Bronchial epithelial cell (primary cell): Measurements from ENCODE around the gene GPR31. TPM values are rescaled to one million over a fixed set of nuclear protein-coding genes. Genes with fewer than 3 reads are reported as not detected.
"Not testable (repeated sequence)": the region's sequence is repeated elsewhere in the genome, so short reads cannot be mapped to it uniquely, and the experiment has no call there.

Source experiments
- DNase-seq: peaks from one replicate; pipeline ENCODE4 v3.0.0-alpha.2; 2010; ENCODE audit warnings: low read depth
- FAIRE-seq: peaks from 2 replicates; lab custom pipeline; 2011; peaks lifted over from hg19 to GRCh38; lab: Jason Lieb, UNC
- H3K27me3 ChIP-seq: 2 replicates; pipeline ENCODE4 v1.5.1; 2011; ENCODE audit warnings: low read length; ENCODE audit not compliant: control insufficient read depth, insufficient read depth
- H3K36me3 ChIP-seq: 2 replicates; pipeline ENCODE4 v1.5.1; 2011; ENCODE audit warnings: low read length; ENCODE audit not compliant: control insufficient read depth, insufficient read depth
- H3K4me3 ChIP-seq: 2 replicates; pipeline ENCODE4 v1.5.1; 2011; ENCODE audit warnings: mild to moderate bottlenecking, low read depth, low read length, control low read depth
- total RNA-seq: library from RNA; depleted of rRNA; stranded (reverse); fragments of >200 nt; gene quantifications from 2 replicates; pipeline ENCODE4 v1.2.1, GENCODE V29; 2014

Gene GPR31
- total RNA-seq, 1 donor from 2014 or later = not detected

DNA sequence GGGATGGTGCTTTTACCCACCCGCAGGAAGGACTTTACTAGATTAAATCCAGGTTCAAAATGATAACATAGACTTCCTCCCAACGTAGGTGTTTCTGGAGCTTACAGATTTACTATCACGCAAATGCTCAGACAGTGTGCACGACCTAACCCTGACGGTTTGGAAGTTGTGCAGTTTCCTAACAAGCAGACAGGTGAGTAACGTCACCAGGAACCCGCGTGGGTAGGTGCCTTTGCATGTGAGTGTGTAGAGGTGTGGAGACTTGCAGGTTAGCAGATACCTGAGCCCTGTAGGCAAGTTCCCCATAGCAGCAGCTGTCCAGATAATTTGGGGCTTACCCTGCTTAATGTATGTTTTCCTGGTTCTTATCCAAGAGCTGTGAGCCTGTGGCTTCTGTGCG is 29.5 kb upstream of the GPR31 start:
- H3K4me3 ChIP-seq, H3K27me3 ChIP-seq, DNase-seq, H3K36me3 ChIP-seq, FAIRE-seq: not testable (repeated sequence)

DNA sequence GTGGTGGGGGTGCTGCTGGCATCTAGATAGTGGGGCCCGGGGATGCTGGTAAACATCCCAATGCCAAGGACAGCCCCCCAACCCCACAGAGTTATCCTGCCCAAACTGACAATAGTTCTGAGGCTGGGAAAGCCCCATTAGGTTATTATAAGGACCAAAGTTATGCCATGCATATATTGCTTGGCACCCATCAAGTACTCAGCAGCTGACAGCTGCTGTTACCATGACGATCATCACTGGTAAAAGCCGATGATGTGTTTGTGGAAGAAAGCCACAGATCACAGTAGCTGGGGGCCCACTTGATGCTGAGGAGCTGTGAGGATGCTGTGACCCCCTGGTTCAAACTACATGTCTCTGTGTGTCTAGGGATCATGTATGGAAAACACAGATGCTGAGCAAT is 27.3 kb upstream of the GPR31 start:
- H3K27me3 ChIP-seq, DNase-seq, H3K36me3 ChIP-seq, H3K4me3 ChIP-seq: not testable (repeated sequence)
- FAIRE-seq = peak; percentile 55

DNA sequence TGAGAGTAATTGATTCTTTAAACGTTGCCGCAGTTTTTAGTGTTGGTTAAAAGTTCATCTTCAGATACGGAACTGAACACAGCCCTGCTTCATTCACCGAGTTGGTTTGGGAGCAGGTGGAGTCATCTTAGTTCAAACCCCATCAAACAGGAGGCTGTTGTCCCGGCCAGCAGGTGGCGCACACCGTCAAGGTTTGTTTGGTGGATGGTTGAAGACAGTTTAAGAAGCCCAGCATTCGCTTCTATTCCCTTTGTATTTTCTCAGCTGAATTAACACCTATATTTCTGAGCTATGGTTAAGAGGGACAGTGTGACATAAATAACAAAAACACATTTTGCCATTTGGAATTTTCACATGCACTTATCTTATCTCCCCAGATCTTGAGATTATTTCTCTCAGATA is 25.1 kb upstream of the GPR31 start:
- not testable (repeated sequence) for H3K27me3 ChIP-seq, DNase-seq, FAIRE-seq, H3K36me3 ChIP-seq, H3K4me3 ChIP-seq

DNA sequence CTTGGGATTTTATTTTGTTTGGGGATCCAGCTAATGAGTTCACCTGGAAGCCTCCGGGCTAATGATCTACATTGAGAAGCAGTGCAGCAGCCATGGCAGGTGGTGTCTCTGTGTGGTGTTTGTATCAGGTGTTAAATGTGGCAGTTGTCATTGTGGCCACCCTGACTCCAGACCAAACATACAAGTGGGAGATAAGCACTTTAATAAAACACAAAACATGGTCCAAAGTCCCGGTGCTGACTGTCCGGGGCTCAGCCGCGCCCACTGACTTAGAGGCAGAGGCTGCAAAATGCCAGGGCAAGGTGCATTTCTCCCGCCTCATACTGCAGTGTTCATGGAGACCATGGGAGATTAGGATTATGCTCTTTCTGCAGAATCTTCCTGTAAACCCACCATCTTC is 23.6 kb upstream of the GPR31 start:
- not testable (repeated sequence) for DNase-seq, H3K4me3 ChIP-seq, FAIRE-seq, H3K36me3 ChIP-seq, H3K27me3 ChIP-seq

DNA sequence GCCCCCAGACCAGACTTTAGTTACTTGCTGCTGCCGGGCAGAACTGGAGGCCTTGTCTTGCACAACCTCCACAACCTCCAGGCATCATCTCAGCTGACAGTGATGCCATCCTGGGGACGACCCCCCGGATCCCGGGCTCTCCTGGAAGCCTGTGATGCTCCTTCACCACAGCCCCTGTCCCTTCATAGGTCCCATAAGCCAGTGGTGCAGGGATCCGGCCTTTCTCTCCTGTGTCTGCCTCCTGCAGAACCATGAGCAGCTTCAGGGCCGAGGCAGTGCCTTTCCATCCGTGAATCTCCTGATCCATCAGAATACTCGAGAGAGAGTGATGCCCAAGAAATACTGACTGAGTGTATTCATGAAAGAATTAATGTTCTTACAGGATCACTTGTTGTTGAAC is 22.3 kb upstream of the GPR31 start:
- H3K27me3 ChIP-seq, H3K36me3 ChIP-seq, FAIRE-seq, H3K4me3 ChIP-seq, DNase-seq: not testable (repeated sequence)

DNA sequence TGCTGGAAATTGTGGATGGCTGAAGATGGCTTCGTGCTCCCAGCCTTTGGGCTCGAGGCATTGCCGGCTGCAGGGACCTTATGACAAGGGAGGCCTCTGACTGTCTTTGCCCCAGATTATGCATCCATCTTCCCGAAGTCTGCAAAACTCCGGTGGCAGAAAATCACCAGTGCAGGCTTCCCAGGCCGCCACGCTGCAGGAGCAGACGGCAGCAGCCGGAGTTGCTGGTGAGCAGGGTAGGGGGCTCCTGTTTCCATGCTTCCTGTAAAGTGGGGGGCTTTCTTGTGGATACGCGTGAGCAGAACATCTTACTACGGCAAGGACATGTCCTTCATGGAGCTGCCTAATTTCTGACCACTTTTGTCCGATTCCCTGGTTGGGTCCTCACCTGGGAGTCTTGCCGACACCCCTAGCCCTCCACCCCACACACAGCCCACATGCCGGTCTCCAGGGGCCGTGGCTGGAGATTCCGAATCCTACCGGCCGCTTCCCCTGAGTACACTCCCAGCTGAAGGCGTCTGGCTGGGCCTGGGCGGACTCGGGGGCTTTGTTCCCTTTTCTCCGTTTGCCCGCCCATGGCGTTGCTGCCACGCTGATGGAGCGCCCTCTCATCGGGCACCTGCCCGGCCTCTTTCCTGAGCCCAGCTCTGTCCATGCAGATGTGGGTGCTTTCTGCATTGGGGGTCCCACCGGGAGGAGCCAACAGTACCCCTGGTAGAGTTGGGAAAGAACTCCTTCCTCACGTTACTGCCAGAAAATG is 21.3 kb upstream of the GPR31 start:
- not testable (repeated sequence) for FAIRE-seq, DNase-seq, H3K4me3 ChIP-seq, H3K36me3 ChIP-seq, H3K27me3 ChIP-seq

DNA sequence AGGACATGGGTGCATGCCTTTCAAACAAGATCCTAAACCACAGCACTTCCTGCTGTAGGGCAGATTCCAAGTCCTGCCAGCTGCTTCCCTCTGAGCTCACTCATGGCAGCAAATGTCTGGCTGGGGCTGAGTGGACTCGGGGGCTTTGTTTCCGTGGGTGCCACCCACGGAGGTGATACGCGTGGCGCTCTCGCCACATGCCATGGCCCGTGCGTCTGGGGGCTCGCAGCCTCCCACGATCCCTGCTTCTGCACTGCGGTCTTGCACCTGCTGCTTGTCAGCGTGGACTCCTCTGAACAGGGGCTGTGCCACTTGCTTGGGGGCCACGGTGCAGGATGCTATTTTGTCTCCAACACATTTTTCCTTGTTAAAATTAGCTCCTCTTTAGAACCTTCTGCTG is 19.5 kb upstream of the GPR31 start:
- not testable (repeated sequence) for H3K4me3 ChIP-seq, FAIRE-seq, H3K36me3 ChIP-seq, DNase-seq, H3K27me3 ChIP-seq

DNA sequence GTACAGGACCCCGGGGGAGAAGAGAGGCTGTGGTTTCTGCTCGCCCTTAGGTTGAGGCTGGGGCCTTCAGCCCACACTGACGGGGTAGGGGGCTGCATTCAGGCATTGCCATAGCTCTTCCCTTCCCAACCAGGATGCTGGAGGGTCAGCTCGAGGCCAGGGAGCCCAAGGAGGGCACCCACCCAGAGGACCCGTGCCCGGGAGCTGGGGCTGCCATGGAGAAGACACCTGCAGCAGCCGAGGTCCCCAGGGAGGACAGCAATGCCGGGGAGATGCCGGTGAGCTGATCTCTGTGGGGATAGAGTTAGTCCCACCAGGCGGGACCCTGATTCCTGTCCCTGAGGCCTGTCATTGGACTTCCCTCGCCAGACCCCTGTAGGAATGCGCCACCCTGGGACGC is 14.2 kb upstream of the GPR31 start:
- H3K4me3 ChIP-seq, H3K27me3 ChIP-seq, DNase-seq, FAIRE-seq, H3K36me3 ChIP-seq: not testable (repeated sequence)

DNA sequence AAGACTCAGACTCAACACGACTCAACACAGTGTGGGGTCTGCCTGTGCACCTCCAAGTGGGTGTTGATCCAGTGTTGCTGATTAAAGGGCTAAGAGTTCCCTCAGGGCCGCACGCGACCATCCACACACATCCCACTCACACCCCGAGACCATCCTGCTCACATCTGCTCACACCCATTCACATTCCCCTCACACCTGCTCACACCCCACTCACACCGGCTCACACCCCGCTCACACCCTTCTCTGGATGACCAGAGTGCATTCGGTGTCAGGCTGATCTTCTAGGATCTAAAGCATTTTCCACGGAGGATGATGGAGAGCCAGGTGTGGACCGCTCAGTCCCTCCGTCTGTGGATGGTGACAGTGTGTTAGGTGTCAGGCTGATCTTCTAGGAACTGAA is 13.5 kb upstream of the GPR31 start:
- DNase-seq, FAIRE-seq, H3K27me3 ChIP-seq, H3K36me3 ChIP-seq, H3K4me3 ChIP-seq: not testable (repeated sequence)

DNA sequence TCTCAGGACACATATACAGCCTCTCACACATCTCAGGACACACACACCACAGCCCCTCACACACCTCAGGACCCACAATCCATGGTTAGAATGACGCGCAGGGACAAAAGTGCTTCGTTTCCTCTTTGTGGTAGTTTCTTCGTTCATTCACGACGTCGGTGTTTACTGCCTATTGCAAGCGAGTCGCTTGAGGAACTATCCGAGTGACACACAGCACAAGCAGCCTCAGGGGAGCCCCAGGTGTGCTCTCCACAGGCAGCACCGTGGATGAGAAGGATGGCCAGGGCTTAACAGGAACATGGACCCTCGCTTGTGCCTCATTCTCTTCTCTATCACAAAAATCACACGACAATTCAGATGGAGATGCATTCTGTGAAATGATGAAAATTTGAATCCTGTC is 12.1 kb upstream of the GPR31 start:
- DNase-seq, H3K4me3 ChIP-seq, H3K36me3 ChIP-seq, H3K27me3 ChIP-seq, FAIRE-seq: not testable (repeated sequence)

DNA sequence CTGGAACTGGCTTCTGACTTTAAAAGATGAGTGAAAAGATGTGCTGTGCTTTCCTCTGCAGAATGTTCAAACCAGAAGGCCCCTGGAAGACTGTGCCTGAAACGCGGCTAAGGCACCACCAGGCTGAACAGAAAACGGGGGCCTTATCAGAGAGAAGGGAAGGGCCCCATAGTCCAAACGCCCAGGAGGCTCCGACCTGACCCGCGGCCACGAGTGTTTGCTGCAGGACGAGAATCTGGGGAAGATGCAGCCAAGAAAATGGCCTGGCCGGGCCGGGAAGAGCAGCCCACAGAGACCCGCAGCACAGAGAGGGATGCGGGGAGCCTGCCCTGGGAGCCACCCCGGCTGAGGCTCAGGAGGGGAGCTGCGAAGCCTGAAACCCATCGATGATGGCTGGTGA is 10.5 kb upstream of the GPR31 start:
- not testable (repeated sequence) for FAIRE-seq, DNase-seq

DNA sequence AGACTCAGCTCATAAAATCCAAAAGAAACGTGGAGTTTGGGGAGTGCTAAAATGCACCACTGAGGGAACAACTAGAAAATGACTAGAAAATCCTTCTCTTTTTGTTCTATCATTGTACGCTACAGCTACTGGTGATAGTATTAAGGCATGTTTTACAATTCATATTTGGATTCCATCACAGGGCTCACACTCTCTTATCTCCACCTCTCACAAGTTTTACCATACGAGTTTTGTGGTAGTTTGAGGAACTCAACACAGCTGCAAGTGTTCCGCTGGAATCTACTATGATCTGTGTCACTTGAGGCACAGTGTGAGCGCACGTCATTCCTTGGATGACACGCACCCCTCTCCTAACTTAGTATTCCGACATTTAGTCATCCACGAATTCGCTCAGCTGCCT is 9.9 kb upstream of the GPR31 start:
- H3K36me3 ChIP-seq, FAIRE-seq, H3K27me3 ChIP-seq, DNase-seq, H3K4me3 ChIP-seq: not testable (repeated sequence)

More for the DNA sequence above, 10.5 kb upstream of the GPR31 start:
- H3K4me3 ChIP-seq, H3K36me3 ChIP-seq, H3K27me3 ChIP-seq: not testable (repeated sequence)
